ENCODE data around the gene INAFM2. TPM values are rescaled to one million over a fixed set of nuclear protein-coding genes. Genes with fewer than 3 reads are reported as not detected.

Gene INAFM2
- total and polyA plus RNA-seq, 9 of the 15 experiments (the other 6 are each of a cell fraction or from before 2014, with no cell fraction given) = 11.8 to 43.1 (median 27.2) TPM

GRCh38 chr15:40346579-40347558 is 23.4 kb downstream of the INAFM2 start (continued):
- TF ChIP-seq ZBTB40 (IDR thresholded peaks at IDR 0.05) = no peak
- no peak for TF ChIP-seq ZBTB40 (CRISPR knock-in tag; IDR thresholded peaks at IDR 0.05)
- no peak for TF ChIP-seq ZNF57 (CRISPR knock-in tag; IDR thresholded peaks at IDR 0.05)
- no peak for TF ChIP-seq MLX (CRISPR knock-in tag; conservative IDR thresholded peaks at IDR 0.05)
- no peak for TF ChIP-seq MYNN (IDR thresholded peaks at IDR 0.05)
- TF ChIP-seq MYNN (CRISPR knock-in tag; IDR thresholded peaks at IDR 0.05) = no peak
- no peak for TF ChIP-seq PHB2 (IDR thresholded peaks at IDR 0.05; ENCODE audit: low read depth)
- TF ChIP-seq ZC3H8 (IDR thresholded peaks at IDR 0.05) = no peak

Measured in K562 (cell line).